H9 (cell line): ENCODE data around the gene CPAMD8. TPM values are rescaled to one million over a fixed set of nuclear protein-coding genes. Genes with fewer than 3 reads are reported as not detected.

Source experiments
- DNase-seq: peaks from one replicate; pipeline ENCODE4 v3.0.0-alpha.2; 2017
- H2AFZ ChIP-seq: one replicate; pipeline ENCODE4 v1.6.1; 2013; ENCODE audit warnings: mild to moderate bottlenecking, low read length, control low read depth, moderate library complexity
- H2AK5ac ChIP-seq: 2 replicates; pipeline ENCODE4 v1.6.1; 2013; ENCODE audit warnings: low read length, control low read depth, mixed read lengths; ENCODE audit not compliant: insufficient read length
- H2BK120ac ChIP-seq: one replicate; pipeline ENCODE4 v1.6.1; 2013; ENCODE audit warnings: low read depth, mild to moderate bottlenecking, low read length, control low read depth, inconsistent platforms; ENCODE audit not compliant: poor library complexity, severe bottlenecking
- H2BK12ac ChIP-seq: 2 replicates; pipeline ENCODE4 v1.6.1; 2013; ENCODE audit warnings: low read length, control low read depth, mixed read lengths, low read depth; ENCODE audit not compliant: insufficient read length
- H2BK15ac ChIP-seq: 2 replicates; pipeline ENCODE4 v1.6.1; 2013; ENCODE audit warnings: low read depth, low read length, control low read depth
- H2BK20ac ChIP-seq: one replicate; pipeline ENCODE4 v1.6.1; 2013; ENCODE audit warnings: low read depth, mild to moderate bottlenecking, low read length, control low read depth, inconsistent platforms; ENCODE audit not compliant: poor library complexity, severe bottlenecking
- H2BK5ac ChIP-seq: 2 replicates; pipeline ENCODE4 v1.6.1; 2013; ENCODE audit warnings: low read length, control low read depth, mixed read lengths; ENCODE audit not compliant: insufficient read length
- H3K14ac ChIP-seq: 2 replicates; pipeline ENCODE4 v1.6.1; 2013; ENCODE audit warnings: low read length, control low read depth; ENCODE audit not compliant: insufficient read depth
- H3K18ac ChIP-seq: 2 replicates; pipeline ENCODE4 v1.6.1; 2013; ENCODE audit warnings: low read depth, mild to moderate bottlenecking, mixed read lengths, low read length, control low read depth; ENCODE audit not compliant: insufficient read length
- H3K23ac ChIP-seq: 2 replicates; pipeline ENCODE4 v1.6.1; 2013; ENCODE audit warnings: low read length, control low read depth, mixed read lengths, low read depth; ENCODE audit not compliant: insufficient read length
- H3K23me2 ChIP-seq: 2 replicates; pipeline ENCODE4 v1.6.1; 2013; ENCODE audit warnings: low read depth, mild to moderate bottlenecking, mixed read lengths, low read length, control low read depth; ENCODE audit not compliant: insufficient read length, poor library complexity, severe bottlenecking
- H3K27ac ChIP-seq: 2 replicates; pipeline ENCODE4 v1.5.1; 2013; ENCODE audit warnings: low read length, control low read depth, mixed read lengths, low read depth; ENCODE audit not compliant: insufficient read length
- H3K27me3 ChIP-seq: 2 replicates; pipeline ENCODE4 v1.6.1; 2013; ENCODE audit warnings: low read length, control low read depth, inconsistent platforms; ENCODE audit not compliant: insufficient read depth
- H3K4ac ChIP-seq: 2 replicates; pipeline ENCODE4 v1.6.1; 2013; ENCODE audit warnings: low read depth, mild to moderate bottlenecking, control low read depth, inconsistent platforms, low read length, moderate library complexity
- H3K4me1 ChIP-seq: 2 replicates; pipeline ENCODE4 v1.6.1; 2013; ENCODE audit warnings: low read length, control low read depth, inconsistent platforms; ENCODE audit not compliant: insufficient read depth
- H3K4me2 ChIP-seq: 2 replicates; pipeline ENCODE4 v1.6.1; 2013; ENCODE audit warnings: low read length, control low read depth, mixed read lengths; ENCODE audit not compliant: insufficient read length, insufficient read depth
- H3K56ac ChIP-seq: 2 replicates; pipeline ENCODE4 v1.6.1; 2013; ENCODE audit warnings: low read depth, mild to moderate bottlenecking, mixed read lengths, low read length, control low read depth; ENCODE audit not compliant: insufficient read length
- H3K79me1 ChIP-seq: 2 replicates; pipeline ENCODE4 v1.6.1; 2013; ENCODE audit warnings: low read depth, mild to moderate bottlenecking, moderate library complexity, low read length, control low read depth, inconsistent platforms; ENCODE audit not compliant: insufficient read depth, poor library complexity, severe bottlenecking
- H3K79me2 ChIP-seq: 2 replicates; pipeline ENCODE4 v1.6.1; 2013; ENCODE audit warnings: low read length, control low read depth, inconsistent platforms; ENCODE audit not compliant: insufficient read depth
- H3K9ac ChIP-seq: 2 replicates; pipeline ENCODE4 v1.6.1; 2013; ENCODE audit warnings: low read length, control low read depth, mixed read lengths; ENCODE audit not compliant: insufficient read length; ENCODE audit errors: extremely low read depth
- H3K9me3 ChIP-seq: one replicate; pipeline ENCODE4 v1.6.1; 2013; ENCODE audit warnings: low read depth, low read length, inconsistent platforms; ENCODE audit not compliant: control insufficient read depth
- H3T11ph ChIP-seq: one replicate; pipeline ENCODE4 v1.6.1; 2013; ENCODE audit warnings: mild to moderate bottlenecking, low read length, control low read depth, inconsistent platforms
- H4K20me1 ChIP-seq: one replicate; pipeline ENCODE4 v1.6.1; 2013; ENCODE audit not compliant: control insufficient read depth, insufficient read length, insufficient read depth
- H4K5ac ChIP-seq: 2 replicates; pipeline ENCODE4 v1.6.1; 2013; ENCODE audit warnings: low read depth, mild to moderate bottlenecking, mixed read lengths, low read length, control low read depth; ENCODE audit not compliant: insufficient read length
- H4K8ac ChIP-seq: replicated peaks from 2 replicates; pipeline ENCODE4 v1.6.1; 2013; ENCODE audit warnings: low read length, control low read depth, mixed read lengths, low read depth; ENCODE audit not compliant: insufficient read length
- H4K91ac ChIP-seq: 2 replicates; pipeline ENCODE4 v1.6.1; 2013; ENCODE audit warnings: low read depth, mild to moderate bottlenecking, moderate library complexity, mixed read lengths, low read length, control low read depth; ENCODE audit not compliant: insufficient read length
- H3K27ac Mint-ChIP-seq, 3 experiments: 2 replicates in 2 of 3; 3 replicates in 1 of 3; pipeline ENCODE4 v1.8.0; 2020 to 2021; ENCODE audit warnings: mixed read lengths in 3 of 3, mild to moderate bottlenecking in 1 of 3, moderate library complexity in 1 of 3
- H3K27me3 Mint-ChIP-seq: 2 replicates; pipeline ENCODE4 v1.8.0; 2021; ENCODE audit warnings: low read depth, mild to moderate bottlenecking, moderate library complexity, mixed read lengths
- H3K36me3 Mint-ChIP-seq, 3 experiments: 2 replicates in 2 of 3; 3 replicates in 1 of 3; pipeline ENCODE4 v1.8.0; 2020 to 2021; ENCODE audit warnings: low read depth in 3 of 3, mixed read lengths in 3 of 3; ENCODE audit not compliant: insufficient read depth in 1 of 3
- H3K4me1 Mint-ChIP-seq, 2 experiments: 2 replicates each; pipeline ENCODE4 v1.8.0; 2020; ENCODE audit warnings: mixed read lengths in 2 of 2
- H3K4me3 Mint-ChIP-seq, 2 experiments: 2 replicates in 1 of 2; 3 replicates in 1 of 2; pipeline ENCODE4 v1.8.0; 2020 to 2021; ENCODE audit warnings: mild to moderate bottlenecking in 2 of 2, mixed read lengths in 2 of 2, moderate library complexity in 1 of 2
- H3K9me3 Mint-ChIP-seq, 2 experiments: 2 replicates in 1 of 2; 3 replicates in 1 of 2; pipeline ENCODE4 v1.8.0; 2020; ENCODE audit warnings: mild to moderate bottlenecking in 2 of 2, mixed read lengths in 2 of 2, moderate library complexity in 1 of 2
- WGBS: extraction: QIAGEN DNeasy Blood & Tissue Kit; methylation state at CpG from one replicate; pipeline ENCODE4 v1.1.7; 2013; ENCODE audit warnings: missing lambda C conversion rate, low lambda C conversion rate, mixed read lengths; ENCODE audit not compliant: insufficient read length; ENCODE audit errors: extremely low coverage; 5-methylcytosine and 5-hydroxymethylcytosine counted together
- total RNA-seq: library from RNA; stranded (reverse); gene quantifications from 2 replicates; pipeline ENCODE4 v1.2.1, GENCODE V29; 2021
- TF ChIP-seq, protein P1 (sequence below): fragments of 200-600 bp; sonication (generic); conservative IDR thresholded peaks from 3 replicates; pipeline ENCODE4 v1.8.0; 2021; ENCODE audit warnings: antibody characterized with exemption, mild to moderate bottlenecking

CPAMD8 gene
- total RNA-seq, 1 experiment from 2014 or later = 12.0 TPM

GRCh38 chr19:16861011-16861410 lies 165.6 kb downstream of the CPAMD8 start:
- H3K4me1 ChIP-seq = no peaks in the 10 kb centered on the region
- peaks cover 21 to 57% (median 55%) of the 10 kb centered on the region in 3 experiments; a peak in 6 of 7 replicates for H3K36me3 Mint-ChIP-seq
- no peaks in the 10 kb centered on the region for H3K79me1 ChIP-seq
- no peaks in the 10 kb centered on the region for H3K9me3 ChIP-seq
- no peak overlapping the region for H3T11ph ChIP-seq
- no peak overlapping the region for H3K27ac ChIP-seq
- H3K9ac ChIP-seq = no peak overlapping the region
- no peak overlapping the region for H3K18ac ChIP-seq
- H4K5ac ChIP-seq = no peak overlapping the region
- DNase-seq = no peak
- H2AK5ac ChIP-seq = no peak overlapping the region
- no peaks in the 10 kb centered on the region for H3K27me3 ChIP-seq
- H4K91ac ChIP-seq = no peak overlapping the region
- no CpG with 5 or more reads among the region's 3 CpGs for WGBS
- H3K23ac ChIP-seq = no peak overlapping the region
- no peak overlapping the region for H2AFZ ChIP-seq
- no peak overlapping the region for H3K4me3 Mint-ChIP-seq
- H2BK20ac ChIP-seq = no peak overlapping the region
- H3K79me2 ChIP-seq = no peaks in the 10 kb centered on the region
- no peaks in the 10 kb centered on the region for H3K23me2 ChIP-seq
- no peak overlapping the region for H2BK12ac ChIP-seq
- TF ChIP-seq, protein P1, sequence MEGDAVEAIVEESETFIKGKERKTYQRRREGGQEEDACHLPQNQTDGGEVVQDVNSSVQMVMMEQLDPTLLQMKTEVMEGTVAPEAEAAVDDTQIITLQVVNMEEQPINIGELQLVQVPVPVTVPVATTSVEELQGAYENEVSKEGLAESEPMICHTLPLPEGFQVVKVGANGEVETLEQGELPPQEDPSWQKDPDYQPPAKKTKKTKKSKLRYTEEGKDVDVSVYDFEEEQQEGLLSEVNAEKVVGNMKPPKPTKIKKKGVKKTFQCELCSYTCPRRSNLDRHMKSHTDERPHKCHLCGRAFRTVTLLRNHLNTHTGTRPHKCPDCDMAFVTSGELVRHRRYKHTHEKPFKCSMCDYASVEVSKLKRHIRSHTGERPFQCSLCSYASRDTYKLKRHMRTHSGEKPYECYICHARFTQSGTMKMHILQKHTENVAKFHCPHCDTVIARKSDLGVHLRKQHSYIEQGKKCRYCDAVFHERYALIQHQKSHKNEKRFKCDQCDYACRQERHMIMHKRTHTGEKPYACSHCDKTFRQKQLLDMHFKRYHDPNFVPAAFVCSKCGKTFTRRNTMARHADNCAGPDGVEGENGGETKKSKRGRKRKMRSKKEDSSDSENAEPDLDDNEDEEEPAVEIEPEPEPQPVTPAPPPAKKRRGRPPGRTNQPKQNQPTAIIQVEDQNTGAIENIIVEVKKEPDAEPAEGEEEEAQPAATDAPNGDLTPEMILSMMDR = no peak
- H4K20me1 ChIP-seq = no peaks in the 10 kb centered on the region
- H3K4me1 Mint-ChIP-seq = no peaks in the 10 kb centered on the region
- no peak overlapping the region for H3K56ac ChIP-seq
- no peak overlapping the region for H2BK5ac ChIP-seq
- H4K8ac ChIP-seq = no peak overlapping the region
- H2BK15ac ChIP-seq = no peak overlapping the region
- no peak overlapping the region for H3K4ac ChIP-seq
- H3K27ac Mint-ChIP-seq = peak overlapping the region in 1 of 3 experiments; percentile 49; a peak in 1 of 7 replicates
- H3K9me3 Mint-ChIP-seq = no peaks in the 10 kb centered on the region
- H2BK120ac ChIP-seq = no peak overlapping the region
- H3K4me2 ChIP-seq = no peak overlapping the region
- no peaks in the 10 kb centered on the region for H3K27me3 Mint-ChIP-seq
- H3K14ac ChIP-seq = no peak overlapping the region
